ENCODE measurements around the gene MOV10L1.

MOV10L1 gene

DNA sequence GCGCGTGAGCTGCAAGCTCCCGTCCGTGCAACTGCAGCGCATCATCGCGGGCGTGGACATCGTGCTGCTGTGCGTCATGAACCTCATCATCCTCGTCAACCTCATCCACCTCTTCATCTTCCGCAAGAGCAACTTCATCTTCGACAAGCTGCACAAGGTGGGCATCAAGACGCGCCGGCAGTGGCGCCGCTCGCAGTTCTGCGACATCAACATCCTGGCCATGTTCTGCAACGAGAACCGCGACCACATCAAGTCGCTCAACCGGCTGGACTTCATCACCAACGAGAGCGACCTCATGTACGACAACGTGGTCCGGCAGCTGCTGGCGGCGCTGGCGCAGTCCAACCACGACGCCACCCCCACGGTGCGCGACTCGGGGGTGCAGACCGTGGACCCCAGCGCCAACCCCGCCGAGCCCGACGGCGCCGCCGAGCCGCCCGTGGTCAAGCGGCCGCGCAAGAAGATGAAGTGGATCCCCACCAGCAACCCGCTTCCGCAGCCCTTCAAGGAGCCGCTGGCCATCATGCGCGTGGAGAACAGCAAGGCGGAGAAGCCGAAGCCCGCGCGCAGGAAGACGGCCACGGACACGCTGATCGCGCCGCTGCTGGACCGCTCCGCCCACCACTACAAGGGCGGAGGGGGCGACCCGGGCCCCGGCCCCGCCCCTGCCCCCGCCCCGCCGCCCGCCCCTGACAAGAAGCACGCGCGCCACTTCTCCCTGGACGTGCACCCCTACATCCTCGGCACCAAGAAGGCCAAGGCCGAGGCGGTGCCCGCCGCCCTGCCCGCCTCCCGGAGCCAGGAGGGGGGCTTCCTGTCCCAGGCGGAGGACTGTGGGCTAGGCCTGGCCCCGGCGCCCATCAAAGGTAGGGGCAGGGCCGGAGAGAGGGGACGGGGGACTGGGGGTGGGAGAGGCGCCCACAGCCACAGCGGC lies 88.0 kb downstream of the MOV10L1 start:
- DNase-seq: no peak

DNA sequence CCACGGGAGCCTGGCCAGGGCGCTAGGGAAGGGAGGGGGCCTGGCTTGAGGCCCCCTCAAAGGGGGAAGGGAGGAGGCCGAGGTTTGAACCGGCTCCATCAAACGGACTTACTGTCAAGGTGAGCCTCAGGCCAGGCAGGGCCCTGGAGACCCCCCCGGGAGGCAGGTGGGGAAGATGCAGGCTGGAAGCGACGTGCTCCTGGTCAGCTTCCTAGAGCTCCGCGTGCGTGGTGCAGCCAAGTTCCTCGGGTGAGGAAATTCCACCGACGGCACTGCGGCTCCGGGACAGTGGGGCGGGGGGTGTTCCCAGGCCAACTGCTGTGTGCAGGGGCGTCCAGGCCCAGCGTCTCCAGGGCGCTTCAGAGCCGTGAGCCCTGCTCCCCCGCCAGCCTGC lies 88.7 kb downstream of the MOV10L1 start:
- no peak for DNase-seq

DNA sequence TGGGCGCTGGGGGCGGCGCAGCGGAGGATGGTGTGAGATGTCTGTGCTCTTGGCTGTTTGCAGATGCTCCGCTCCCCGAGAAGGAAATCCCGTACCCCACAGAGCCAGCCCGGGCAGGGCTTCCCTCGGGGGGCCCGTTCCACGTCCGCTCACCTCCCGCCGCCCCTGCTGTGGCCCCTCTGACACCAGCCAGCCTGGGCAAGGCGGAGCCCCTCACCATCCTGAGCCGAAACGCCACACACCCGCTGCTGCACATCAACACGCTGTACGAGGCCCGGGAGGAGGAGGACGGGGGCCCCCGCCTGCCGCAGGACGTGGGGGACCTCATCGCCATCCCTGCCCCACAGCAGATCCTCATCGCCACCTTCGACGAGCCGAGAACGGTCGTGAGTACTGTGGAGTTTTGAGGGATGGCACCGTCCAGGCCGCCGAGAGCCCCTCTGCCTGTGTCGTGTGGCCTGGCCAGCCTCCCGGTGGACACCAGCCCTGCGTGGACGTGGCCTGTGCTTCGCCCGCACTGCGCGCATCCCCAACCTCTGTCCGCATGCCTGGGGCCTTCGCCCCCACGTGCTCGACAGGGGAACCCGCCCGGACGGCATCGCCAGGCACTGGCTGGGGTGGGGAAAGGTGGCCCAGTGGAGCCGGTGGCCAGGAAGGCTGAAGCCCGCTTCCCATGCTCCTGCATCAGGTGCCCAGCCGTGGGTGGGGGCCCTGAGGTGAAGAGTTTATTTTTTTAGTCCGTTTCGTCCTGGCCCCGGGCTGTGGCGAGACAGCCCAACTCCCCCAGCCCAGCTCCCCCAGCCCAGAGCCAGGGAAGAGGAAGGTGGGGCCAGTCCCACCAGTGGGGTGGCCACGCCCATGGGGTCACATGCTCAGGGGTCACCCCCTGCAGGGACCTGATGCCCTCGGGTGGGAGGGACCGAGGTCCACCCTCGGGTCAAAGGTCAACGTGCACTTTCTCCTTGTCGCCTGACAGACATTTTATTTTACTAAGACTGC lies 89.4 kb downstream of the MOV10L1 start:
- no peak for DNase-seq

DNA sequence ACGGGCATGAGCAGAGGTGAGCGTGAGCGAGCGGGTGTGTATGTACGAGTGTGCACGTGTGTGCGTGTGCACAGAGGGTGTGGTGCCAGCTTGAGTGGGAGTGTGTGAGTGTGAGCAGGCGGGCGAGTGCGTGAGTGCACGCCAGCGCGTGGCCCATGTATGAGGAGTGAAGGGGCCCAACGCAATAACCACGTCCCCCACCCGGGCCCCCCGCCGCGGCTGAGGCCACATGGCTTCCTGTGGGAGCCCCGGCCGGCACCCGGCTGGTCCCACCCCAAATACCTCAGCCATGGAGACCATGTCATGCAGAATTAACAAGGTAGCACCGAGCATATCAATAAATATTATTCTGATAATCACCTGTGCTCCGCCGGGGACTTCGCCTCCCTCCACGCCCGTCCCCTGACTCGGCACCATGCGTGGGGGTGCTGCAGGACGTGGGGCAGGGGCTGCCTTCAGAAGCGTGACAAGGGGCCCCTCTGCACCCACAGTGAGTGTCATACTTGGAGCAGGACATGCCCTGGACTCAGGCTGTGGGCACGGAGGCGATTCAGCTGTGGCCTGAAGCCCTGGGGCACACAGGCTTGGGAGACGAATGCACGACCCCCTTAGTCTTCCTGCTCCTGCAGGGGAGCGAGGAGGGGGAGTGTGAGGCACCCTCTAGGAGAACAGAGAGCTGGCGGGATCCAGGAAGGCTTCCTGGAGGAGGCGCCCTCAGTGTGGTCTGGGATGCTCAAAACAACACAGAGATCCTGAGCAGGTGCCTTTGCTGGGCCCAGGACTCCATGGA lies 90.3 kb downstream of the MOV10L1 start:
- no peak for DNase-seq

DNA sequence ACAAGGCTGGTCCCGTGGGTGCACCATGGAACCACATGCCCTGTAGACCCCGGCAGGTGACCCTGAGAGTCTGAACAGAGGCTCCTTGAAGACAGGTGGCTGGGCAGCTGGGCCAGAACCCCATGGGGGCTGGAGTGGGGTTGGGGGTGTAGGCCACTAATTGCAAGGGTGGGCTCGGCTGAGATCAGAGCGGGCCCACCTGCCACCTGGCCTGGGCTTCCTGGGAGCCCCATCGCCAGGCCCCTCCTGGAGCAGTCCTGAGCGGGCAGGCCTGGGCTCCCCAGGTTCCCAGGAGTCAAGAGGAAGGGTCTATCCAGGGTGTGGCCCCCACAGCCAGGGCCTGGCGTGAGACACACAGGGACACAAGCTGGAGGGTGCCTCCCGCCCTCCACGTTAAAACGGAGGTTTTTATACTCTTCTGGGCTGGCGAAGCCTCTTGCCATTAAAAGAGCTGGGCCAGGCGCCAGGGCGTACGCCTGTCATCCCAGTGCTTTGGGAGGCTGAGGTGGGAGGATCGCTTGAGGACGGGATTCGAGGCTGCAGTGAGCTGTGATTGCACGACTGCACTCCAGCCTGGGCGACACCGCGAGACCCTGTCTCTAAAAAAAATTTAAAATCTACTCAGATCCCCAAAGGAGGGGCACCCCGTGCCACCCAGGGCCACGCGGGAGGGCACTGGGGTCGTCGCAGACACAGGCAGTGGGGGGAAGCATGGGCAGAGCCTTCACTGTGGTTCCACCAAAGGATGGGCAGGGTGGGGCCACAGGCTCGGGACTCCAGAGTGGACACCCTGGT lies 91.1 kb downstream of the MOV10L1 start:
- DNase-seq: no peak

DNA sequence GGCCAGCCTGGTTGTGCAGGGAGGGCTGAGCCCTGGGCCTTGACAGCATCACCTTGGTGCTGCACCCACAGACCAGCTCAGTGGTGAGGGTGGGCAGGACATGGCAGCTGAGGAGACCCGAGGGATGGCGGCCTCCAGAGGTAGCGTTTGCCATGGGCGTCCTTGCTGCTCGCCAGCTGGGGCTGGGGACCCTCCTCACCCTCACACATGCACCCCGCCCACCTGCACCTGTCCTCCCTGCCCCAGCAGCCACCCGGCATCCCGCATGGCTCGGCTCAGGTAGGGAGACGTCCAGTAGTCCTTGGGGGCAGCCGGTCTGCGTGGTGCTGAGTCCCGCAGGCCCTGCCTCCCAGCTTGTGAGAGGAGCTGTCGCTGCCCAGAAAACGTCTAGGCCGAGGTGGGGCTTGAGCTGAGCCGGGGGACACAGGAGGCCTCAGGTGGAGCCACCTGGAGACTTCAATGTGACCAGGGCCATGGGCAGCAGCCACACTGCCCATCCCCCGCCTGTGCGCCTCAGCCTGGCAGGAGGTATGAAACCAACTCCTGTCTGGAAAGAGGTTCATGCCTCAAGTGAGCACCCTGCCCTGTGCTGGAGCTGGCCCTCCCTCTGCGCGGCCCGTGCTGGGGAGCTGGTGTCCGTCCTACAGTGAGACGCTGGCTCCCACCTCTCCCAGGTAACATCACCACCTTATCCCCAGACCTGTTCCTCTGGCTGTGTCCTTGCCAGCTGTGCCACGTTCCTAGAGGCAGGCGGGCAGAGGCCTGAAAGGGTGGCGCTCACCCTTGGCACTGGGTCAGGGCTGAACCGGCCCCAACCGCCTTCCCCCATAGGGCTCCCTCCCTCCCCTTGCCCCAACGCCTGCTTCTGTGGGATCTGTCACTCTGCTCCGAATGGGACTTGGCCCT lies 92.6 kb downstream of the MOV10L1 start:
- DNase-seq: no peak

DNA sequence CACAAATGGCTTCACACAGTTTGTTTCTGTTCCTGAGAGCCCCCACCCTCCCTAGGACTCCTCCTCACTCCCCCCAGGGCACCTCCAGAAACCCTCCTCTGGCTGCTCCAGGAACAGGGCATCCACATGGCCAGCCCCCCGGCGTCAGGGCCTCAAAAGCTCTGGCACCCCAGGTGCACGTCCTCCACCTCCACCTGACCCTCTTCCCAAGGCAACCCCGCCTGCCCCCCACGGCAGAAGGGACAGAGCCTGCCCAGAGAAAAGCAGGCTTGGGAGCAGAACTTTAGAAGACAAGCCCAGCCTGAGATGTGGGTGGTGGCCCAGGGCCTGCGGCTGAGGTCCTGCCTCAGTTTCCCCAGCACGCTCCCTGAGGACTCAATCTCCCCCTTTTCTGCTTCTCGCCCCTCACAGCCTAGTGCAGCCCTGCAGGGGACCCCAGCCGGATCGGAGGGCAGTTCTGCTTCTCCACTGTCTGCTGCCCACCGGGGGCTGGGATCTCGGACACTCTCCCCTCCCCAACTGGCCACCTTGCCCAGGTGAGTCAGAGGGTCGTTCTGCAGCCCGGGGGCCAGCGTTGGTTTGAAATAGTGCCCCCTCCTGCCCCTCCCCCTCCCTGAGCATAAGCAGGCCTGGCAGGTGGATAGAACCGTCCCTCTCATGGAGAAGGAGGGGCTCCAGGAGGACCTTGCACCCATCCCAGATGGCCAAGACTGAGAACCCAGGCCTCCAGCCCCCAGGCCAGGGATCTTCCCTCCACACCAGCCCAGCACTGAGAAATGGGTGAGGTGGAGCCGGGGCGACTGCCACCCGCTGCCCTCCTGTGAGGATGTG lies 93.5 kb downstream of the MOV10L1 start:
- DNase-seq: no peak

DNA sequence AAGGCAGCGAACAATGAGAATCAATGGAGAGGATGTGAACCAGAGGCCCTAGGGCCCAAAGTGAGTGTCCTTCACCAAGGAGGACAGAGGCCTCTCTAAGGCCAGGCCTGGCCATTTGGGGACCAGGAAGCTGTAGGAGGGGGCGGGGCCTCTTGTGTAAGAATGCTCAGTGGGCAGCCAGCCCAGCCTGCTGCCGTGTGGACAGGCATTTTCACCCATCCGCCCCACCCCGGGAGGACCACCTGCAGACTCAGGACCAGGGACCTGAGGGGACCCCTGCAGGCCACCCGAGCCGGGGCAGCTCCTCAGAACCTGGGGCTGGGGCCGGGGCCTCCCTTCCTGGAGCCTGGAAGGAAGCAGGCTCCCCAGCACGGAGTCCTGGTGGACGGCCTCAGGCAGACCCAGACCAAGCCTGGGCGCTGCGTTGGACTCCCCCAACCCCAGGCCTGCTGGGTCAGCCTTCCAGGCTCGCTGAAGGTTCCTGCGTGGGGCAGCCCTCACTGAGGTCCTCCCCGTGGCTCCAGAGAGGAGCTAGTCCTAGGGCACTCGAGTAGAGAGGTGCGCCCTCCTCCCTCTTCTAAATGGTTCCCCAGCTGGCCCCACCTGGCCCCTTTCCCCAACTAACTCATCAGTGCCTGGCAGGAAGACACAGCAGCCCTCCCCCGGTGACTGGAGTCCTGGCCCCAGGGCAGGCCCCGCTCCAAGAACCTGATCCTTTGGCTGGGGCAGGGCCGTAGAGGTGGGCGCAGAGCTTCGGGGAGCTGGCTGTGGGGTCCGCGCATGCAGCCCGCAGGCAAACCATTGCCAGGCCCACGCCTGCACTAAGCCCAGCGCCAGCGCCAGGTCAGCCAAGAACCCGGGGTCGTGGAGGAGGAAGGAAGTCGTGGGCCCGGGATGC lies 94.4 kb downstream of the MOV10L1 start:
- DNase-seq: no peak

DNA sequence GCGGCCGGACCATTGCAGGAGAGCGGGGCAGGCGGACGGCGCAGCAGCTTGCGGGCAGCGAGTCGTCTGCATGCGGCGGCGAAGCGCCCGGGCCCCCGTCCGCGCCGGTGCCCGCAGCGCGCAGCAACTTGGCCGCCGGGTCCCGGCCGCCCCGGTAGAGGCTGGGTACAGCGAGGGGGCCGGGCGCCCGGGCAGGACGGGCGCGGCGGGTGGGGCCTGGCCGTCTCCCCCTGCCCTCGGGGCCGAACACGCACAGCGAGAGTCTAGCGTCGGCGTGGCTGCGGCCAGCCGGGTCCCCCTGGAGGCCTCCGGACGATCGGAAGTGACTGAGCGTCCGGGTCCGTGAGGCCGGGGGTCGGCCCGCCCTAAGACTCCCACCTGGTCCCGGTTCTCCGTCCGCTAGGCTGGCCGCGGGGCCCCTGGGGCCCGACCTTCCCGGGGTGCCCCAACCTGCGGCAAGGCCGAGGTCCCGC lies 95.1 kb downstream of the MOV10L1 start:
- DNase-seq: no peak

DNA sequence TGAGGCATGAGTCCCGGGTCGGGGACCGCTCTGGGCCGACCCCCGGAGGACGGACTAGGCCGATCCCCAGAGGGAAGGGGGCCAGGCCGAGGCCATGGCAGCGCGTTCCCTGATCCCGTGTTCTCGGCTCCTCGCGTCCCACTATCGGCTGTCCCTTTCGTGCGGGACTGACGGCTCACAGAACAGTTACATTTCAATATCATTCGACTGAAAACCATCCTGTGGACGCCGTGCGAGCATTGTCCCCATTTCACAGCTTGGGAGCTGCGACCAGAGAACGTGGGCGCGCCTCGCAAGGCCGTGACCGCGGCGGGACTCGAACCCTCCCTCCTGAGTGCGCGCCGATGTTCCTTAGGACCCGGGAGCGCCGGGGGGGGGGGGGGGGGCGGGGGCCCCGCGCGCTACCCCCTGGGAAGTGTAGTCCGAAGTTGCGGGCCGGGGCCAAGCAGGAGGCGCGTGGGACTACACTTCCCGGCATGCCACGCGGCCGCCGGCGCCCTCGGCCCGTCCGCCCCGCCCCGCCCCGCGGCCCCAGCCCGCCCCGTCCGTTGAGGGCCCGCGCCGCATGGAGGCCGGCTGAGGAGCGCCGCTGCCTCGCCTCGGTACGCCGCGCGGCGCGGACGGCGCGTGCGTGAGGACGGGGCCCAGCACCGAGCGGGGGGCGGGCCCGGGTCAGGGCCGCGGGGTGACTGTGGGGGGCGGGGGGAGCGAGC lies 95.7 kb downstream of the MOV10L1 start, which contains the start of gene TRABD:
TRABD (plus strand) TSS at position 539 of the 713 bp plus-strand sequence. CDS start 7,148 bp downstream, outside the sequence.
- DNase-seq: no peak

DNA sequence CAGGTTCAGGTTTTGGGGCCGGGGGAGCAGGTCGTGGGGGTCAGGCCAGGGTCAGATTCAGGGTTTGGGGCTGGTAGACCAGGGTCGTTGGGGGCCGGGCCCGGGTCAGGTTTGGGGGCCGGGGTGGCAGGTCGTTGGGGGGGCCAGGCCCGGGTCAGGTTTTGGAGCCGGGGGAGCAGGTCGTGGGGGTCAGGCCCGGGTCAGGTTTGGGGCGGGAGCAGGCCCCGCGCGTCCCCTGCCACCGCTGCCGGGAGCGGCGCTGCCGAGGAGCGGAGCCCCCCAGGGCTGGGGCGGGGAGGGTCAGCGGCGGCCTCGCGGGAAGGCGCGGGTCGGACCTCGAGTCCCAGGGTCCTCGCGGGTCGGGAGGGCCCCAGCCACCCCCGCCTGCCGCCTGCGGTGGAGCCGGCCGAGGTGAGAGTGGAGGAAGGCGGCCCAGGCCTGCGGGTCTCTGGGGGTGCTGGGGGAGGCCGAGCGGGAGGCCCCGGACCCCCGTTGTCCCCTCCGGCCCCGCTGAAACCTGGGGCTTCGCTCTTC lies 96.4 kb downstream of the MOV10L1 start:
- DNase-seq: no peak

DNA sequence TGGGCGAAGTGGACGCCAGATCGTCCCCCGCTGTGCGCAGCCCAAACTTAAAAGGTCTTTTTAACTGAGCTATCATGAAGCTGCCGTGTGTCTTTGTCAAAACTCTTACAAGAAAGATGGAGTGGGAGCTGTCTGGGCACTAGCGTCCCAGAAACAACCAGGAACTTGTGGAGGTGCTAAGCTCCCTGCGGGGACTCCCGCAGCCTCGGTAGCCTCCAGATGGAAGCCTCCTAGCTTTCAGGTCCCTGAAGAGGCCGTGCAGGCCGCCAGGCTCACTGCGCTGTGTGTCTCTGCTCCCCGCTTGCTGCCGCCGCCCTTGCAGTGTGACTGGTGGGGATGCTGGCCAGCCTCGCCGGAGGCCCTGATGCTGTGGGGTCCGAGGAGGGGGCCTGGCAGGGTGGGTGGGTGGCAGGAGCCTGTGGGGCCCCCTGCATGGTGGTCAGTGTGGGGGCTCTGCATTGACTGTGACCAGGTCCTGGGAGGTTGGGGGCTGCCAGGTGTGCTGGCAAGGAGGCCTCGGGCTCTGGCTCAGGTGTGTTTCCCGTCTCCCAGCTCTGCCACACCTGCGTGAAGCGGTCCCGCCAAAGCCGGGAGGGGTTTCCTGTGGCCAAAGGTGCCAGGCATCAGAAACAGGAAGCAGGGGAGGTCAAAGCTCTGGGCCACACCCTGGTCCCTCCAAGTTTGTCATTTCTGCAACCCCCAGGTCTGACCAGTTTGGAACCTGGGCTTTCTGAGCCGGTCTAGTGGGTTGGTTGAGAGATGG lies 97.1 kb downstream of the MOV10L1 start:
- DNase-seq: no peak

DNA sequence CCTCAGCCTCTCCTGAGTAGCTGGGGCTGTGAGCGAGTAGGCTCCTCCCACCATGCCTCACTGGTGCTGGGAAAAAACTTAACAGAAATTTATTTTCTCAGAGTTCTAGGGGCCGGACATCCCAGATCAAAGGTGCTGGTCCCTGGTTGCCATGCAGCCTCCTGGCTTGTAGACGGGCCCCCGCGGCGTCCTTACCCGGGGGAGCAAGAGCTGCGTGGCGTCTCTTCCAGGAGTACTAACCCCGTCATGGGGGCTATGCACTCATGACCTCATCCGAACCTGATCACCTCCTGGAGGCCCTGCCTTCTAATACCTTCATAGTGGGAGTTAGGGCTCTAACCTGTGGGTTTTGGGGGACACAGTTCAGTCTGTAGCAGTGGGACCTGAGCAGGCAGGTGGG lies 98.5 kb downstream of the MOV10L1 start:
- DNase-seq: no peak

DNA sequence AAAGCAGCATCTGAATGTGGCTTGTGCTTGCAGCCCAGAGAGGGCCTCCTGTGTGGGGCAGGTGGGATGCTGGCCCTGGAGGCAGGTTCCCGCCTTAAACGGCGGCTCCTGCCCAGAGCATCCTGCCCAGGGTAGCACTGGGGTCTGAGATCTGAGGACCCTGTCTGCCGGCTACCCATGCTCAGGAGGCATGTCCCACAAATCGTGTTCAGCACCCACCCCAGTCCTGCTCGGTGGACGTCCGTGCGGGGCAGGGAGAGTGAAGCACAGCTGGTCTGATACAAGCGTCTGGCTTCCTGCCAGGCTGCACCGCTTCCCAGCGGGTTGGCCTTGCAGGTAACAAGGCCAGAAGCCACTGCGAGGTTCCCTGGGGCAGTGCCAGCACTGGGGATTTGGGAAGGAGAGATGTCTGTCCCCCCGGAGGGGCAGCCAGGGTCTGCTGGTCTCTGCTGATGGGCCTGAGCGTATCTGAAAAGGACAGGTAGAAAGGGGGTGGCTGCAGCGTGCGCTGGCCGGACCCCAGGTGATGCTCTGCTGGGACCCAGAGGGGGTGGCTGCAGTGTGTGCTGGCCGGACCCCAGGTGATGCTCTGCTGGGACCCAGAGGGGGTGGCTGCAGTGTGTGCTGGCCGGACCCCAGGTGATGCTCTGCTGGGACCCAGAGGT lies 99.5 kb downstream of the MOV10L1 start:
- DNase-seq: no peak

DNA sequence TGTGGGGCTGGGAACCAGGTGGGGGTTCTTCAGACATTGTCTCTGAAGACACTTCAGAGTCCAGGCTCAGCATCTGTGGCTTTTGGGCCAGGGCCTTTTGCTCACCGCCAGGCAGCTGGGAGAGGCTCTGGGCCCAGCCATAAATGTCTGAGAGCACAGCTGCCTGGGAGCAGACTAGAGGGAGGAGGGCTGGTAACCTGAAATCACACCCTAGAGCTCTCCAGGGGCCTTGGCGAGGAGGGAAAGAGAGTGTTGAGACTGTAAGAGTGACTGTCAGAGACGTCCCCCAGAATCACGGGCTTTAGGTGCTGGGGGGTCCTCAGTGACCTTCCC lies 100.0 kb downstream of the MOV10L1 start:
- DNase-seq: no peak

All from NCI-H1436 treated with DMSO at 0.1 percent for 48 hours (cell line).